SK-N-SH (cell line): Measurements from ENCODE around the gene TRAF5. TPM values are rescaled to one million over a fixed set of nuclear protein-coding genes. Genes with fewer than 3 reads are reported as not detected.

Experiments used
- CTCF ChIA-PET: fragments of 300-600, 350-600 bp; formaldehyde crosslinking; extraction: SDS; loops from one replicate; lab custom pipeline; 2021; lab: Yijun Ruan, JAX
- POLR2A ChIA-PET: fragments of 350-600 bp; sonication (Branson Sonifier 250); formaldehyde crosslinking; extraction: SDS; loops from one replicate; lab custom pipeline; 2020; ENCODE audit warnings: antibody characterized with exemption, inconsistent platforms; lab: Yijun Ruan, JAX
- DNase-seq: peaks from one replicate; pipeline ENCODE4 v3.0.0; 2012
- H2AFZ ChIP-seq: fragments of 200-600 bp; sonication (generic); 2 replicates; pipeline ENCODE4 v1.8.1; 2016; ENCODE audit warnings: antibody characterized with exemption, mild to moderate bottlenecking, low read depth
- H3F3A ChIP-seq: fragments of 200-600 bp; sonication (generic); replicated peaks from 2 replicates; pipeline ENCODE3; 2016; ENCODE audit warnings: antibody characterized with exemption, mild to moderate bottlenecking; ENCODE audit not compliant: insufficient read depth
- H3K27ac ChIP-seq, 2 experiments: fragments of 200-500 bp in 1 of 2; fragments of 200-600 bp in 1 of 2; sonication (Bioruptor generic) in 1 of 2; sonication (generic), shearing (Covaris generic) in 1 of 2; 2 replicates each; pipeline versions ENCODE4 v1.5.1 to v1.6.1; 2014 to 2016; ENCODE audit warnings: low read depth in 2 of 2, inconsistent platforms in 1 of 2, low read length in 1 of 2, mild to moderate bottlenecking in 1 of 2, mixed read lengths in 1 of 2
- H3K27me3 ChIP-seq: fragments of 200-600 bp; sonication (generic), shearing (Covaris generic); 2 replicates; pipeline ENCODE4 v1.6.1; 2016; ENCODE audit warnings: mixed run types; ENCODE audit not compliant: insufficient read depth
- H3K36me3 ChIP-seq, 2 experiments: fragments of 200-500 bp in 1 of 2; fragments of 200-600 bp in 1 of 2; sonication (Bioruptor generic) in 1 of 2; sonication (generic) in 1 of 2; replicated peaks in 1 of 2; 2 replicates each; pipeline versions ENCODE3 to v1.5.1; 2014 to 2016; ENCODE audit warnings: low read length in 1 of 2, mild to moderate bottlenecking in 1 of 2; ENCODE audit not compliant: insufficient read depth in 2 of 2, control insufficient read depth in 1 of 2
- H3K4me1 ChIP-seq, 2 experiments: fragments of 200-500 bp in 1 of 2; fragments of 200-600 bp in 1 of 2; sonication (Bioruptor generic) in 1 of 2; sonication (generic), shearing (Covaris generic) in 1 of 2; 2 replicates each; pipeline versions ENCODE4 v1.5.1 to v1.6.1; 2014 to 2016; ENCODE audit warnings: low read depth in 1 of 2, low read length in 1 of 2, mixed run types in 1 of 2; ENCODE audit not compliant: insufficient read depth in 2 of 2, control insufficient read depth in 1 of 2
- H3K4me2 ChIP-seq: fragments of 200-600 bp; sonication (generic), shearing (Covaris generic); 2 replicates; pipeline ENCODE4 v1.6.1; 2017; ENCODE audit warnings: mixed run types
- H3K4me3 ChIP-seq, 2 experiments: fragments of 200-500 bp in 1 of 2; fragments of 200-600 bp in 1 of 2; sonication (Bioruptor generic) in 1 of 2; sonication (generic), shearing (Covaris generic) in 1 of 2; 2 replicates each; pipeline versions ENCODE4 v1.5.1 to v1.8.1; 2014 to 2016; ENCODE audit warnings: low read depth in 2 of 2, inconsistent platforms in 1 of 2, low read length in 1 of 2, mild to moderate bottlenecking in 1 of 2, mixed read lengths in 1 of 2, moderate library complexity in 1 of 2
- H3K79me2 ChIP-seq: fragments of 200-600 bp; sonication (generic); 2 replicates; pipeline ENCODE4 v1.8.1; 2017; ENCODE audit warnings: mild to moderate bottlenecking; ENCODE audit not compliant: insufficient read depth
- H3K9ac ChIP-seq: fragments of 200-600 bp; sonication (generic); 2 replicates; pipeline ENCODE4 v1.6.1; 2017; ENCODE audit warnings: mixed run types
- H3K9me2 ChIP-seq: fragments of 200-600 bp; sonication (generic); 2 replicates; pipeline ENCODE4 v1.6.1; 2017; ENCODE audit warnings: mixed run types
- H3K9me3 ChIP-seq: fragments of 200-600 bp; sonication (generic); 2 replicates; pipeline ENCODE4 v1.6.1; 2017; ENCODE audit warnings: mixed run types, mild to moderate bottlenecking, moderate library complexity
- H4K20me1 ChIP-seq: fragments of 200-600 bp; sonication (generic); 2 replicates; pipeline ENCODE4 v1.6.1; 2017; ENCODE audit warnings: mild to moderate bottlenecking, mixed run types; ENCODE audit not compliant: insufficient read depth
- CHD2 ChIP-seq: fragments of 150-350 bp; IDR thresholded peaks from 2 replicates; pipeline ENCODE4 v1.6.1; 2018; ENCODE audit warnings: low read length; ENCODE audit not compliant: partially characterized antibody
- CTCF ChIP-seq: fragments of 200-600 bp; sonication (generic); IDR thresholded peaks from 2 replicates; pipeline ENCODE4 v1.6.1; 2017; ENCODE audit warnings: antibody characterized with exemption, mild to moderate bottlenecking, moderate library complexity
- EP300 ChIP-seq, 2 experiments: IDR thresholded peaks; 2 replicates each; pipeline versions ENCODE4 v1.4.0 to v1.6.1; 2012; ENCODE audit warnings: borderline replicate concordance in 1 of 2, low read depth in 1 of 2, low read length in 1 of 2
- FOXJ3 ChIP-seq: sonication (generic); formaldehyde crosslinking; IDR thresholded peaks from 2 replicates; pipeline ENCODE4 v1.5.1; 2020; ENCODE audit warnings: mild to moderate bottlenecking, missing genetic modification reagents
- FOXM1 ChIP-seq: IDR thresholded peaks from 2 replicates; pipeline ENCODE4 v1.4.0; 2012; ENCODE audit warnings: low read depth, mild to moderate bottlenecking
- GATA2 ChIP-seq: sonication (generic); formaldehyde crosslinking; IDR thresholded peaks from 2 replicates; pipeline ENCODE4 v1.5.0; 2020; ENCODE audit warnings: mild to moderate bottlenecking, missing genetic modification reagents
- IRF3 ChIP-seq: fragments of 150-350 bp; IDR thresholded peaks from 2 replicates; pipeline ENCODE4 v1.6.1; 2016; ENCODE audit warnings: mild to moderate bottlenecking, low read depth, low read length
- NFIC ChIP-seq: IDR thresholded peaks from 2 replicates; pipeline ENCODE4 v1.4.0; 2012; ENCODE audit warnings: borderline replicate concordance
- PBX3 ChIP-seq: IDR thresholded peaks from 2 replicates; pipeline ENCODE4; 2012
- POLR2AphosphoS5 ChIP-seq: IDR thresholded peaks from 2 replicates; pipeline ENCODE4 v1.6.1; 2012; ENCODE audit warnings: low read depth, low read length
- RCOR1 ChIP-seq: fragments of 150-350 bp; IDR thresholded peaks from 2 replicates; pipeline ENCODE4 v1.6.1; 2017; ENCODE audit warnings: antibody characterized with exemption, low read length
- RXRA ChIP-seq: IDR thresholded peaks from 2 replicates; pipeline ENCODE4 v1.4.0; 2012; ENCODE audit warnings: low read depth, mild to moderate bottlenecking, borderline replicate concordance
- SIN3A ChIP-seq: IDR thresholded peaks from 2 replicates; pipeline ENCODE4 v1.6.1; 2012; ENCODE audit warnings: low read depth, mild to moderate bottlenecking, low read length, moderate library complexity, borderline replicate concordance
- SMC3 ChIP-seq: IDR thresholded peaks from 2 replicates; pipeline ENCODE4 v1.6.1; 2012; ENCODE audit warnings: low read depth, low read length, improper control_type of control experiment
- TAF1 ChIP-seq: IDR thresholded peaks from 2 replicates; pipeline ENCODE4 v1.6.1; 2012; ENCODE audit warnings: low read depth, mild to moderate bottlenecking, low read length, moderate library complexity, borderline replicate concordance
- WGBS: methylation state at CpG from one replicate; pipeline ENCODE4 v1.1.6; 2017; ENCODE audit warnings: low lambda C conversion rate; 5-methylcytosine and 5-hydroxymethylcytosine counted together
- polyA plus RNA-seq, 3 experiments: library from polyadenylated mRNA; depleted of rRNA; stranded (reverse); fragments of >200 nt; gene quantifications; 2 replicates each; pipeline ENCODE4 v1.2.3, GENCODE V29; 2012
- TF ChIP-seq, protein P1 (sequence below): fragments of 150-350 bp; IDR thresholded peaks from 2 replicates; pipeline ENCODE4 v1.6.1; 2017; ENCODE audit warnings: antibody characterized with exemption, low read length, low read depth, borderline replicate concordance
- TF ChIP-seq, protein P2 (sequence below): IDR thresholded peaks from 2 replicates; pipeline ENCODE4 v1.4.0; 2012; ENCODE audit warnings: low read depth

TRAF5 gene
- polyA plus RNA-seq, 1 of the 3 experiments (the other 2 are of a cell fraction), result 7.6 TPM

GRCh38 chr1:211420845-211421454 is 94.3 kb downstream of the TRAF5 start:
- Histone ChIP-seq H3K9me2 (no peaks in the 10 kb centered on the region), H3K79me2 (no peaks in the 10 kb centered on the region), H3K9ac (no peak overlapping the region), H3F3A (no peaks in the 10 kb centered on the region), H3K27ac (peak overlapping the region in 1 of 2 experiments; percentile 14; a peak in 2 of 4 replicates), H2AFZ (no peak overlapping the region), H3K4me1 (peaks cover 0 to 8% of the 10 kb centered on the region in 2 experiments; a peak in 2 of 4 replicates), H4K20me1 (no peaks in the 10 kb centered on the region), H3K9me3 (no peaks in the 10 kb centered on the region), H3K4me3 (no peak overlapping the region), H3K4me2 (no peak overlapping the region; the same call in 1 of the 2 replicates), H3K27me3 (no peaks in the 10 kb centered on the region), H3K36me3 (no peaks in the 10 kb centered on the region)
- DNase-seq, result no peak
- ChIA-PET CTCF (interaction anchor here (0.5 to 1.7 kb wide), 3 partner anchors 49 to 1032 kb away, joined by 3 to 5 read pairs (median 3); no protein-coding TSS in a partner anchor), POLR2A (no interaction called here)
- WGBS, result 70% methylated on average over 2 of the region's 2 CpGs
- TF ChIP-seq SMC3 (no peak), CHD2 (no peak), NFIC (peak; percentile 34; the same call in 1 of the 2 replicates), GATA2 (no peak), IRF3 (no peak), CTCF (no peak), PBX3 (peak; percentile 24; the same call in 1 of the 2 replicates), RCOR1 (no peak)

DNA sequence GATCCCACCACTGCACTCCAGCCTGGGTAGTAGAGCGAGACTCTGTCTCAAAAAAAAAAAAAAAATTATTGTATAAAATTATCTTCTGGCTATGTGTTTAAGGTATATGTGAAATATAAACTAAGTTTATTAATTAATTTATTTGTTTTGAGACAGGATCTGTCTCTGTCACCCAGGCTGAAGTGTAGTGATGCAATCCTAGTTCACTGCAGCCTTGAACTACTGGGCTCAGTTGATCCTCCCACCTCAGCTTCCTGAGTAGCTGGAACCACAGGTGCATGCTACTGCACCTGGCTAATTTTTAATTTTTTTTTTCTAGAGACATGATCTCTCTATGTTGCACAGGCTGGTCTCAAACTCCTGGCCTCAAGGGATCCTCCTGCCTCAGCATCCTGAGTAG is 97.4 kb downstream of the TRAF5 start:
- no peaks in the 10 kb centered on the region for H3K79me2 ChIP-seq
- H3K4me3 ChIP-seq, result no peak overlapping the region
- H3K9me3 ChIP-seq, result no peaks in the 10 kb centered on the region
- H3K36me3 ChIP-seq, result no peaks in the 10 kb centered on the region
- 100% methylated on average over 1 of the region's 1 CpG for WGBS
- H3K4me2 ChIP-seq, result no peak overlapping the region
- H3K9me2 ChIP-seq, result no peaks in the 10 kb centered on the region
- peaks cover 0 to 8% of the 10 kb centered on the region in 2 experiments; a peak in 2 of 4 replicates for H3K4me1 ChIP-seq
- no peak overlapping the region for H3K9ac ChIP-seq
- ChIA-PET POLR2A (no interaction called here), CTCF (no interaction called here)
- no peak overlapping the region for H3K27ac ChIP-seq
- no peaks in the 10 kb centered on the region for H3K27me3 ChIP-seq
- no peaks in the 10 kb centered on the region for H4K20me1 ChIP-seq
- no peak overlapping the region for H2AFZ ChIP-seq
- no peaks in the 10 kb centered on the region for H3F3A ChIP-seq
- DNase-seq, result no peak
- TF ChIP-seq TAF1 (no peak), IRF3 (no peak), RXRA (no peak), POLR2AphosphoS5 (no peak), CTCF (no peak), FOXJ3 (CRISPR knock-in tag) (no peak), SIN3A (no peak), EP300 (IDR thresholded peaks at IDR 0.05; ENCODE audit: borderline replicate concordance in 1 of 2, low read depth in 1 of 2, low read length in 1 of 2) (no peak), RCOR1 (no peak), FOXM1 (no peak), GATA2 (no peak)
- TF ChIP-seq, protein P1, sequence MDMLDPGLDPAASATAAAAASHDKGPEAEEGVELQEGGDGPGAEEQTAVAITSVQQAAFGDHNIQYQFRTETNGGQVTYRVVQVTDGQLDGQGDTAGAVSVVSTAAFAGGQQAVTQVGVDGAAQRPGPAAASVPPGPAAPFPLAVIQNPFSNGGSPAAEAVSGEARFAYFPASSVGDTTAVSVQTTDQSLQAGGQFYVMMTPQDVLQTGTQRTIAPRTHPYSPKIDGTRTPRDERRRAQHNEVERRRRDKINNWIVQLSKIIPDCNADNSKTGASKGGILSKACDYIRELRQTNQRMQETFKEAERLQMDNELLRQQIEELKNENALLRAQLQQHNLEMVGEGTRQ, result no peak
- TF ChIP-seq, protein P2, sequence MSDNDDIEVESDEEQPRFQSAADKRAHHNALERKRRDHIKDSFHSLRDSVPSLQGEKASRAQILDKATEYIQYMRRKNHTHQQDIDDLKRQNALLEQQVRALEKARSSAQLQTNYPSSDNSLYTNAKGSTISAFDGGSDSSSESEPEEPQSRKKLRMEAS, result no peak
